Activated CD8-positive, alpha-beta T cell treated with anti-CD3 and anti-CD28 coated beads, Interleukin-2, amount 10 ng/mL, durations not matched to agents 7 days and 5 days (primary cell): ENCODE measurements around the gene COX4I2. TPM values are rescaled to one million over a fixed set of nuclear protein-coding genes. Genes with fewer than 3 reads are reported as not detected.

Source experiments
- ATAC-seq: fragments of 150-1000 bp; cut with Tn5 transposase; one replicate; pipeline ENCODE4 v1.10.0; 2021; ENCODE audit warnings: moderate library complexity
- CTCF ChIA-PET: fragments of 350-600 bp; sonication (Branson Sonifier 250); formaldehyde crosslinking; loops from one replicate; lab custom pipeline; 2021; ENCODE audit warnings: antibody characterized with exemption; lab: Charles Lee
- POLR2A ChIA-PET: fragments of 350-600 bp; sonication (Branson Sonifier 250); formaldehyde crosslinking; loops from one replicate; lab custom pipeline; 2021; ENCODE audit warnings: antibody characterized with exemption; lab: Charles Lee
- DNase-seq: peaks from one replicate; pipeline ENCODE4 v3.0.0-alpha.2; 2020
- H3K27ac Mint-ChIP-seq: one replicate; pipeline ENCODE4 v1.8.0; 2021; ENCODE audit warnings: mild to moderate bottlenecking, mixed read lengths
- H3K27me3 Mint-ChIP-seq: one replicate; pipeline ENCODE4 v1.8.0; 2021; ENCODE audit warnings: low read depth, mixed read lengths
- H3K36me3 Mint-ChIP-seq: one replicate; pipeline ENCODE4 v1.8.0; 2021; ENCODE audit warnings: low read depth, mixed read lengths
- H3K4me1 Mint-ChIP-seq: one replicate; pipeline ENCODE4 v1.8.0; 2021; ENCODE audit warnings: low read depth, mixed read lengths
- H3K4me3 Mint-ChIP-seq: one replicate; pipeline ENCODE4 v1.8.0; 2021; ENCODE audit warnings: mild to moderate bottlenecking, mixed read lengths
- H3K9me3 Mint-ChIP-seq: one replicate; pipeline ENCODE4 v1.8.0; 2022; ENCODE audit warnings: mixed read lengths; ENCODE audit not compliant: insufficient read depth
- total RNA-seq, 2 experiments: library from RNA; stranded (reverse); gene quantifications; one replicate each; pipeline ENCODE4 v1.2.3, GENCODE V29; 2021

Gene COX4I2
- total RNA-seq, 2 experiments from 2014 or later = not detected

- POLR2A ChIA-PET = interaction anchor here (0.6 kb wide), 1 partner anchor 13 kb away, joined by 6 read pairs; no protein-coding TSS in a partner anchor
These were observed 16.8 kb downstream of the COX4I2 start for GRCh38 chr20:31654534-31654933.

GRCh38 chr20:31661625-31662371, 24.1 kb downstream of the COX4I2 start:
- POLR2A ChIA-PET = interaction anchor here (0.6 to 5.0 kb wide), 10 partner anchors 14 to 820 kb away, joined by 3 to 98 read pairs (median 5); partner anchors contain the start of gene BCL2L1
- Mint-ChIP-seq H3K4me3 (peak overlapping the region; percentile 75), H3K9me3 (no peaks in the 10 kb centered on the region), H3K36me3 (peaks cover 33% of the 10 kb centered on the region), H3K27ac (peak overlapping the region; percentile 90), H3K4me1 (peaks cover 59% of the 10 kb centered on the region), H3K27me3 (no peaks in the 10 kb centered on the region)
- ATAC-seq = peak; percentile 85
- peak; percentile 83 for DNase-seq
- CTCF ChIA-PET = interaction anchor here (0.6 to 7.9 kb wide), 38 partner anchors 9 to 193 kb away, joined by 3 to 677 read pairs (median 6); partner anchors contain the start of genes BCL2L1 and TPX2

More at GRCh38 chr20:31654534-31654933, 16.8 kb downstream of the COX4I2 start:
- Mint-ChIP-seq H3K27ac (no peak overlapping the region), H3K27me3 (peaks cover 21% of the 10 kb centered on the region), H3K4me3 (no peak overlapping the region), H3K9me3 (no peaks in the 10 kb centered on the region), H3K36me3 (no peaks in the 10 kb centered on the region), H3K4me1 (no peaks in the 10 kb centered on the region)
- ATAC-seq (no peak), DNase-seq (no peak)
- CTCF ChIA-PET = interaction anchor here (1.0 to 3.8 kb wide), 2 partner anchors 9 to 69 kb away, joined by 3 to 27 read pairs; no protein-coding TSS in a partner anchor

- POLR2A ChIA-PET = interaction anchor here (1.2 to 5.0 kb wide), 7 partner anchors 13 to 78 kb away, joined by 3 to 98 read pairs (median 8); partner anchors contain the start of gene BCL2L1
- Mint-ChIP-seq H3K27ac (peak overlapping the region; percentile 90), H3K27me3 (no peaks in the 10 kb centered on the region), H3K36me3 (peaks cover 38% of the 10 kb centered on the region), H3K4me1 (peaks cover 65% of the 10 kb centered on the region), H3K9me3 (no peaks in the 10 kb centered on the region), H3K4me3 (peak overlapping the region; percentile 75)
- DNase-seq (no peak), ATAC-seq (no peak)
- CTCF ChIA-PET = interaction anchor here (1.0 to 7.9 kb wide), 30 partner anchors 8 to 161 kb away, joined by 3 to 677 read pairs (median 11); partner anchors contain the start of genes BCL2L1 and TPX2
These were observed 24.7 kb downstream of the COX4I2 start for GRCh38 chr20:31662372-31662854.

GRCh38 chr20:31663524-31663837, 25.8 kb downstream of the COX4I2 start:
- peaks cover 73% of the 10 kb centered on the region for H3K4me1 Mint-ChIP-seq
- H3K9me3 Mint-ChIP-seq = no peaks in the 10 kb centered on the region
- H3K36me3 Mint-ChIP-seq = peaks cover 46% of the 10 kb centered on the region
- ChIA-PET POLR2A (interaction anchor here (1.5 to 5.0 kb wide), 4 partner anchors 12 to 60 kb away, joined by 4 to 53 read pairs (median 22); partner anchors contain the start of gene BCL2L1), CTCF (interaction anchor here (1.0 to 7.9 kb wide), 7 partner anchors 10 to 57 kb away, joined by 3 to 677 read pairs (median 27); partner anchors contain the start of gene BCL2L1)
- H3K27me3 Mint-ChIP-seq = no peaks in the 10 kb centered on the region
- H3K27ac Mint-ChIP-seq = no peak overlapping the region
- H3K4me3 Mint-ChIP-seq = no peak overlapping the region
- no peak for ATAC-seq
- DNase-seq = no peak

GRCh38 chr20:31663838-31664695, 26.4 kb downstream of the COX4I2 start:
- Mint-ChIP-seq H3K27me3 (no peaks in the 10 kb centered on the region), H3K36me3 (peaks cover 48% of the 10 kb centered on the region), H3K4me1 (peaks cover 78% of the 10 kb centered on the region), H3K9me3 (no peaks in the 10 kb centered on the region), H3K27ac (peak overlapping the region; percentile 87), H3K4me3 (no peak overlapping the region)
- ATAC-seq (no peak), DNase-seq (no peak)
- ChIA-PET POLR2A (interaction anchor here (1.5 to 5.0 kb wide), 4 partner anchors 12 to 59 kb away, joined by 4 to 53 read pairs (median 22); partner anchors contain the start of gene BCL2L1), CTCF (interaction anchor here (1.0 to 7.9 kb wide), 8 partner anchors 10 to 56 kb away, joined by 3 to 677 read pairs (median 17); partner anchors contain the start of gene BCL2L1)

GRCh38 chr20:31664696-31665354, 27.1 kb downstream of the COX4I2 start:
- Mint-ChIP-seq H3K27me3 (no peaks in the 10 kb centered on the region), H3K4me1 (peaks cover 86% of the 10 kb centered on the region), H3K4me3 (no peak overlapping the region), H3K9me3 (no peaks in the 10 kb centered on the region), H3K36me3 (peaks cover 56% of the 10 kb centered on the region), H3K27ac (peak overlapping the region; percentile 87)
- CTCF ChIA-PET = interaction anchor here (0.7 to 7.9 kb wide), 9 partner anchors 11 to 64 kb away, joined by 3 to 677 read pairs (median 7); partner anchors contain the start of gene BCL2L1
- DNase-seq = no peak
- POLR2A ChIA-PET = interaction anchor here (1.5 to 5.0 kb wide), 3 partner anchors 11 to 58 kb away, joined by 4 to 53 read pairs (median 39); partner anchors contain the start of gene BCL2L1
- ATAC-seq = no peak

- Mint-ChIP-seq H3K4me1 (peaks cover 90% of the 10 kb centered on the region), H3K4me3 (no peak overlapping the region), H3K27ac (peak overlapping the region; percentile 87), H3K36me3 (peaks cover 63% of the 10 kb centered on the region), H3K27me3 (no peaks in the 10 kb centered on the region), H3K9me3 (no peaks in the 10 kb centered on the region)
- ATAC-seq = no peak
- ChIA-PET CTCF (interaction anchor here (0.7 to 7.9 kb wide), 3 partner anchors 31 to 63 kb away, joined by 3 to 677 read pairs (median 3); partner anchors contain the start of gene BCL2L1), POLR2A (interaction anchor here (3.1 to 5.0 kb wide), 2 partner anchors 10 to 58 kb away, joined by 39 to 53 read pairs; partner anchors contain the start of gene BCL2L1)
- DNase-seq = no peak
These were observed 28.0 kb downstream of the COX4I2 start for GRCh38 chr20:31665753-31666152.

GRCh38 chr20:31666258-31667042, 28.7 kb downstream of the COX4I2 start:
- Mint-ChIP-seq H3K9me3 (no peaks in the 10 kb centered on the region), H3K27me3 (no peaks in the 10 kb centered on the region), H3K4me1 (peaks cover 91% of the 10 kb centered on the region), H3K36me3 (peaks cover 67% of the 10 kb centered on the region), H3K27ac (peak overlapping the region; percentile 87), H3K4me3 (peak overlapping the region; percentile 61)
- CTCF ChIA-PET = interaction anchor here (0.8 to 7.9 kb wide), 4 partner anchors 9 to 57 kb away, joined by 4 to 677 read pairs (median 27); partner anchors contain the start of gene BCL2L1
- ATAC-seq (peak; percentile 84), DNase-seq (peak; percentile 80)
- POLR2A ChIA-PET = interaction anchor here (0.8 to 3.1 kb wide), 5 partner anchors 10 to 57 kb away, joined by 5 to 39 read pairs (median 10); partner anchors contain the start of gene BCL2L1

GRCh38 chr20:31667315-31668285, 29.9 kb downstream of the COX4I2 start:
- Mint-ChIP-seq H3K9me3 (no peaks in the 10 kb centered on the region), H3K27ac (peak overlapping the region; percentile 87), H3K4me1 (peaks cover 89% of the 10 kb centered on the region), H3K27me3 (no peaks in the 10 kb centered on the region), H3K4me3 (peak overlapping the region; percentile 61), H3K36me3 (peaks cover 73% of the 10 kb centered on the region)
- POLR2A ChIA-PET = interaction anchor here (0.8 to 1.9 kb wide), 4 partner anchors 9 to 56 kb away, joined by 5 to 11 read pairs (median 8); partner anchors contain the start of gene BCL2L1
- ATAC-seq (no peak), DNase-seq (no peak)
- CTCF ChIA-PET = interaction anchor here (0.8 to 6.8 kb wide), 4 partner anchors 8 to 56 kb away, joined by 3 to 49 read pairs (median 4); partner anchors contain the start of gene BCL2L1
